HG03103 (cell line): ENCODE results near the gene STK24.

ENCODE experiments used
- ATAC-seq: cut with Tn5 transposase; IDR thresholded peaks from one replicate; pipeline ENCODE4 v1.9.1; 2021; ENCODE audit warnings: low read depth; ENCODE audit not compliant: unreplicated experiment

Gene STK24

DNA sequence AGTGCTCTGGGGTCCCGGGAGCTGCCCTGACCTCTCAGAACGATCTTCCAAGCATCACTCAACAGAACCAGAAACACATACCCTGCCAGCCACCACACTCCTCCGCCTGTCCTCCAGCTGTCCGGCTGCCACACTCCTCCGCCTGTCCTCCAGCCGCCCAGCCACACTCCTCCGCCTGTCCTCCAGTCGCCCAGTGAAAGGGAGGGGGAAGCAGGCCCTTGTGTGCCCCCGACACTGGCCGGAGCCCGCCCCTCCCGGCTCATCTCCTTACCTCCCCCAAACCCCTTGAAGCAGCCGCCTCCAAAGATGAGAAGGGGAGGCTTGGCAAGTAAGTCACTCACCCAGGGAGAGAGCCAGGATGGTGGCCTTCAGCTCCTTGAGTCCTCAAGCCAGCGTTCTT, 40.2 kb downstream of the STK24 start:
- no peak for ATAC-seq

- ATAC-seq: no peak
These were observed 41.2 kb downstream of the STK24 start for GRCh38 chr13:98535501-98536354.

DNA sequence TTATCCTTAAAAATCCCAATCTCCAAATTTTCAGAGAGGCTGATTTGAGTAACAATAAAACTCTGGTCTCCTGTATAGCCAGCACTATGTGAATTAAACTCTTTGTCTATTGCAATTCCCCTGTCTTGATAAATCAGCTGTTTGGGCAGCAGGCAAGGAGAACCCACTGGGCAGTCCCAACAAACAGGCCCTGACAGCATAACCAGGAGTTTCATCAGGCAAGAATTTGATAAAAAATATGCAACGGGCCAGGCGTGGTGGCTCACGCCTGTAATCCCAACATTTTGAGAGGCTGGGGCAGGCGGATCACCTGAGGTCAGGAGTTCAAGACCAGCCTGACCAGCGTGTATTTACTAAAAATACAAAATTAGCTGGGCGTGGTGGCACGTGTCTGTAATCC, 42.1 kb downstream of the STK24 start:
- ATAC-seq: no peak

DNA sequence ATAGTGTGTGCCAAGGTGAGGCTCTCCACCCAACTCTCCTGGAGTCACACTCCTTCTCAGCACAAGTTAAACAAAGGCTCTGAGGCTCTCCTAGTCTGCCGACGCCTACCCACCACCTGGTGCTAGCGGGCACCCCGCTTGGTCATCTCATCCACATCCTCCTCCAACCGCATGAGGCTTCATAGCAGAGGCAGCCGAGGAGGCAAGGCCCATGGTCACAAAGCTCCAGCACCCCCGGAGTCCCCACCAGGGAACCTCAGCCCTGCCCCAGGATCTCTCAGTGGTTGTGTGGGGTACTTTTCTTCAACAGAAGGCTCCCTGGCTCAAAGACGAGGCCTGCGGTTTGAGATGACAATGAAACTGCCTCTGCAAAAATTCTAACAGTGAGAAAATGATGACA, 43.0 kb downstream of the STK24 start:
- ATAC-seq: no peak

DNA sequence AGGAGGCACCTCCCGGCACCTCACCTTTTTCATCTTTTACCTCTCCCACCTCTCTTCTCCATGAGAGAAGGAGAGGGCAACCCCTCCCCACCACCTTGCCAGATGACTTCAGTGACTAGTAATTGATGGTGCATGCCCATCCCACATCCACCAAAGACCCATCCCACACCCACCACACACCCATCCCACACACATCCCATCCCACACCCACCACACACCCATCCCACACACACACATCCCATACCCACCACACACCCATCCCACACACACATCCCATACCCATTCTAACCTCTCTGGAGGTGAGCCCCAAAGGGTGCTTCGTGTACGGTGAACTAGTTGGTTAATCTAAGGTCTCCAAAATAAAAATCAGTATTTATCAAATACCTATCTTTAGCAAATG, 44.7 kb downstream of the STK24 start:
- no peak for ATAC-seq

DNA sequence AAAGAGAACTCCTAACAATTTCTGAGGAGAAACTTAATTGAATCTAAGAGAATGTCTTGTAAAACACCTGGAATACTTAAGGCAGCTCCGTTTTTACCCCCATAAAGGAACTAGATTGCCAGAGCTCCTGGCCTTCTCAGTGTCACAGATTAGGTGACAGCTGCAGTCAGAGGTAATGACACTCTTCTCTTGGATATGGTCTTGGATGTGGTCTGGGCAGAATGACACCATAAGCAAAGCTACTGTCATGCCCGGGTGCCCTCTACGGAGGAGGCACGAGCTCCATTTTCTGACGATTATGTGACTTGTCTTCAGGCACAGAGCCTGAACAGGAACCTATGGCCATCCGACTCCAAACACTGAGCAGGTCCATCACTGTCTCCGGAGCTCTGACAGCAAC, 46.7 kb downstream of the STK24 start:
- no peak for ATAC-seq

DNA sequence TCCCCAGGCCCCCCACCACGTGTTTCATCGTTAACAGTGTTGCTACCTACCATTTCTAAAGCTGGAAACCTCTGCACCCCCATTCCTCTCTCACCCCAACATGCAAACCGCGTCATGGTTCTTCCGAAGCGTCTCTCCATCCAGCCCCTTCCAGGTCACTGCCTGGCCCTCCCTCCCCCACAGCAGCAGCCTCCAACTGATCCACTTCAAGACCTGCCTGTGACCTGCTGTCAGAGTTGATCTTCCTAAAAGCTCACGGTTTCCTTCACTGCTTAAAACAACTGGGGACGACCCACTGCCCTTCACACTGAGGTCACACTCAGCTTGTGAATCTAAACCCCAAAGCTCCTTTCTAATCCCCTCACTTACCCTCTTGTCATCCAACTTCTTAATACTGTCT, 47.7 kb downstream of the STK24 start:
- no peak for ATAC-seq

DNA sequence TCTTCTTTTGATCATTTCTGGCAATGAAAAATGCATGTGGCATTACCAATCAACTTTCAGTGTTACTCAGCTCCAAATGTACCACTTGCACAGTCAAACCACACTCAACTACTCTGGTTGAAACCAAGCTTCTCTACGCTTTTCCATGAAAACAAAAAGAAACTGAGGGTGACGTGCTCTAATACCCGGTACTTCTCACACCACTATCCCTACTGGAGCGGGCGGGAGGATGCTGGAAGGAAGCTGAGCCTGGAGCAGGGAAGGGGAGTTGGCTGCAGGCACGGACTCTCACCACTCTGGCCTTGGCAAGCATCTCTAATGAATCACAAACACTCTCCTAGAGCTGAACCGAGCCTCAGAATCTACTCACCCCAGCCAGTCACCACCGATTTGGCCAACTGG, 48.2 kb downstream of the STK24 start:
- ATAC-seq: no peak

DNA sequence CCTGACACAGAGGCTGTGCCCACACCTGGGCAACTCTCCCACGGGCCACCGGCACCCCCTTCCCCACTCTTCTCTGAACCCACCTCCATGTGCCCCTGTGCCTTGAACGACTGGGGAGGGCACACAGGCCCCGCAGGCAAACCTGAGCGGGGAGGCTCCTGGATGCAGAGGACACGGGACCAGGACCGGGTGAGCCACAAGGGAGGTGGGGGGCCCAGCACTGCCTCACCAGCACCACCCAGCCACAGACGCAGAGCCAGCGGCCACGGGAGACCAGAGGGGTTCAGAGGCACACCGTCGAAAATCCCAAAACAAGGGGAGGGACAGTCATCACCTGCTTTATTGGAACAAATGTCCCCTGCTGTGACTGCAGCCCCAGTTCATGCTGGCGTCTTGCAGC, 49.4 kb downstream of the STK24 start:
- no peak for ATAC-seq

DNA sequence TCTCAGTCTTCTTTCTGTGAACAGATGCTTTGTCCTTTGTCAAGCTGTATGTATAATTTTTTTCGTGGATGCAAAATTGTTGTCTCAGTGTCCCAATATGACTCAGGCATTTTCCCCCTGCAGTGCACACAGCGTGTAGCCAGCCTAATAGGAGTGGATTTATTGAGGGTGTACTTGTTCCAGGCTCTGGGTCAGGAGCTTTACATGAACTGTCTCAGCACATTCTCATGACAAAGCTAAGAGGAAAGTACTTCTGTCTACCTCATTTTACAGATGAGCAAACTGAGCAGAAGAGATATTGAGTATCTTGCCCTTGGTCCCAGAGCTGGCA, 50.8 kb downstream of the STK24 start:
- ATAC-seq: no peak

DNA sequence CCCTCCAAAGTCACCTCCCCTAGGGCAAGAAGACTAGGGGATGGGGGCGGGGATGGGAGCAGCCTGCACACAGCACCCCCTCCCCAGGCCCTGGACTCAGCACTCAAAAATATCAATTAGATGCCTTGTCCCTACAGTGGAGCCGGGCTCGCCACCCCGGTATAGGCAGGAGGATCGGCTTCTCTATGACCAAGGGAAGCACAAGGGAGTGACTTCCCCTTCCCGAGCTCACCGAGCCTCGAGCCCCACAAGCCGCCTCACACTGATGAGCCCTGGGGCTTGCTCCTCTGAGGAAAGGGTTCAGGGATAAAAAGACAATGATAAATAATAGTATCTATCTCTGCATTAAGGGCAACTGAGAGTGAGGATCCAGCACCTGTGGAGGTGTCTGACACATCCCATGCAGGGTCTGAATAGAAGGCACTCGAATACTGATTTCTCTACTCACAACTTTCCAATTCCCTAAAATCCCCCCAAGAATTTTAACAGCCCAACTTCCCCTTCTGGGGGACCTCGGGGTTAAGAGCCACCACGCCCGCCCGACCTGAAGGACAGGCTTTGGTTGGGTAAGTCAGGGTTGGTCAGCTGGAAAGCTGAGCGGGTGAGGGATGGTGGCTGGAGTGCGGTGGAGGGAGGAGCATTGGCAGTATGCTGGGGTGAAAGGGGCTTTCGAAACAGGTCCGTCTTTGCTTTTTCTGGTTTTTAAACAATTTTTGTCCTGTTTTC, 51.3 kb downstream of the STK24 start:
- no peak for ATAC-seq

GRCh38 chr13:98524793-98525192, 52.1 kb downstream of the STK24 start:
- no peak for ATAC-seq

DNA sequence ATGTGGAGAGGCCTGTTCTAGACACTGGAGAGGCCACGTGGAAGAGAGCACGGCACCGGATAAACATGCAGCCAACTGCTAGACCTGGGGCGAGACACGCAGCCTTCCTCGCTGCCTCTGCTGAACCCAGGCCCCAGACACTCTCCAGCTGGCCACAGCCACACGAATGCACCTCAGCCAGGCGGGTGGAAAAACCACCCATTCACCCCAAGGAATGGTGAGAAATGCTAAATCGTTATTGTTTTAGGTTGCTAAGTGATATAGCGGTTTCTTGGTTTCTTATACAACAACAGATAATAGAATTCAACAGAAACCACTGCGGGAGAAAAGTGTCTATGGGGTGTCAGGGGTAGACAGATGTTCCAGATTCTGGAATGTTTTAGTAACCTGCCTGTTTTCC, 52.5 kb downstream of the STK24 start:
- ATAC-seq: no peak

DNA sequence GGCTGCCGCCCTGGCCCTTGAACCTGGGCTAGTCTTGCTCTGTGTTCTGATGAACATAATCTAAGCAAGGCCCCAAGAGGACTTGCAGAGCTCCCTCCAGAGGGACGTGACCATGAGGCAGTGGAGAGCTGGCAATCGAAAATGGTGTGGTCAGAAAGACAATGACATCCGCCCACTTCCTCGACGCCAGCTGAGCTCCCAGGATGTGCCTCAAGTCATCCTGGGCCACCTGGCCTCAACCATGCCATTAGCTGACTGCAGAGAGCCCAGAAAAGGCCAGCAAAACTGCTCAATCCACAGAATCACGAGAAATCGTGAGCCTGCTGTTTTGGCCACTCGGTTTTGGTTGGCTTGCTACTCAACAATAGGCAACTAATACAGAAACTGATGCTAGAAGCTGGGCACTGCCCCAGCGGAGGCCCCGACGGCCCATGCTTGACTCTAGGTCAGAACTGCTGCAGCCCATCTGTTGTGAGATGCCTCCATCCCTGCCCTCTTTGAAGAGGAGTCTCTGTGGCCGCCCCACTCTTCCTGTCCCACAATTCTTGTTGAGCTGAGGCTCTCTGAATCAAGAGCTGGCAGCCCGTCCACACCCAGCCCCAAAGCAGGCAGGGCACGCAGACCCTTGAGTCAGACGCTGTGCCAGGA, 53.3 kb downstream of the STK24 start:
- peak; percentile 47 for ATAC-seq

DNA sequence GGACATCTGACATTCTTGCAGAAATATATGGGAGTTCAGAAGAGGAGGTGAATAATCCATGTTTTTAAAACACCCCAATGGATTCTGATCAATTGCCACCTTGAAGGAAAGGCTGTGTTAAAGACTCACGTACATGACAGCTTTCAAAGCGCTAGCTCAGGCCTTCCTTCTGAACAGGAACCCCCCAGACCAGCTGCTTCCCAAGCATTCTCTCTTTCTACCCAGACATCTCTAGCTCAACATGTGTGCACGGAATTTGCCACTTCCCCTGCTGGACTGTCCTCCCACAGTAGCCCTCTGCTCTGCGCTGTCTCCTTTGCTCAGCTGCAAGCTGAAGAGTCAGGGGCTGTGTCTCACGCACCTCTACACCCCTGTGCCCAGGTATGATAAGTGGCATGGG, 54.5 kb downstream of the STK24 start:
- no peak for ATAC-seq

- no peak for ATAC-seq
These were observed 55.3 kb downstream of the STK24 start for GRCh38 chr13:98521461-98522247.

DNA sequence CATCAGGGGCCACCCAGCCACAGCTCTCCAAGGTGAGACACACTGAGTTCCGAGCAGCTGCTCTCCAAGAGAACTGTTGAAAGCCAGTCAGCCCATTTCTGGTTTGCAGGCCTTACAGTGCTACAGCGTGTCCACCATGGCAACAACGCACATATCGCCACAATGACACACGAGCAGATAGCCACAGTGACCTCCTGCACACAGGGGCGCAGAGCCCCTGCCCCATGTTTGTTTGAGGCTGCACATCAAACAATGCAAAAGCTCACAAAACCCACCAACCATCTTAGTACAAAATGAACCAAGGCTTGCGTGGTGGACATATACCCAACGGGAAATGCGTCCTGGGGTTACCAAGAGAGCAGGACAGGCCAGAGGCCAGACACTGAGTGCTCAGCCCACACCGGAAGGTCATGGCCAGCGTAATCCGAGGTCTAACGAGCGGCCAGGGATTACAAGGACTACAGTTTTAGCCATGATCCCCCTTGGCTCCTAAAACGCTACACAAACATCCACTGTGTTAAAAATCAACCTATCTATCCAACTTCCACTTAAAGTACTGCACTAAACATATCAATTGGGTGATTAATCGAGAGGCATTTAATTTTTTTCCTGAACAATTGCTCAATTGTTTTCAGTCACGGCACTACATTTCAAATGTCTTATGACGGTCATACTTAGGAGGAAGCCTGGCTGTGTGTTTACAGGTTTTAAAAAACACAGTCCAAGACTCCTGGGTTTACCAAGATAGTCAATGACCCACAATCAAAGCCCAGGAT, 56.0 kb downstream of the STK24 start:
- no peak for ATAC-seq

DNA sequence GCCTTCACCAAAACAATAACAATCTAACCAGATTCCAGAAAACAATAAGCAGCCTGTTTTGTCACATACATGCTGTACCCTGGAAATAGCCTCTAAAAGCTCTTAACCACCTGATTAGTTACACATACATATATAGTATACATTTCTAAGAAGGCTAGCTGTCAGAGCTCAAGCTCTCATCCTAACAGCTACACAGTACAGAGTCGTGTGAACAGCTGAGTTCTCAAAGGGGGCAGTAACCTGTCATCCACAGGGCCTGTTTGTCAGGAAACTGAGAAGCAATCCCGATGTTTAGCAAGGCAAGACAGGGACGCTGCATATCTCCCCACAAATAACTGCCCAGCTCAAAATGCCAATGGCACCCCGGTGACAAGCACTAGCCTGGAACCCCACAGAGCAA, 56.9 kb downstream of the STK24 start:
- ATAC-seq: no peak

- ATAC-seq: no peak
These were observed 59.2 kb downstream of the STK24 start for GRCh38 chr13:98517576-98518310.
